Right lobe of liver (tissue), 4 donors: ENCODE data around the gene PCDH15.

Experiments used
- CTCF ChIP-seq, 4 donors: fragments of 200-600 bp in 3 of 4; fragments of 450-650 bp in 1 of 4; IDR thresholded peaks; one replicate each; pipeline versions ENCODE4 v1.5.1 to v1.8.0; 2016 to 2022; ENCODE audit warnings: antibody characterized with exemption in 4 of 4, mild to moderate bottlenecking in 2 of 4
- POLR2A ChIP-seq: fragments of 450-650 bp; IDR thresholded peaks from one replicate; pipeline ENCODE4 v1.6.1; 2017; ENCODE audit warnings: antibody characterized with exemption, mild to moderate bottlenecking
- donor health status: DM: no; HTN: no; CAD: no.
- donor health status: DM: no; HTN: no; CAD: no.
- donor health status: DM: no; HTN: yes; CAD: no.

GRCh38 chr10:54650547-54650946, 150.5 kb downstream of the PCDH15 start:
- TF ChIP-seq POLR2A (no peak), CTCF (IDR thresholded peaks at IDR 0.05) (no peak)
